ENCODE results near the gene ICAM5.

DNA sequence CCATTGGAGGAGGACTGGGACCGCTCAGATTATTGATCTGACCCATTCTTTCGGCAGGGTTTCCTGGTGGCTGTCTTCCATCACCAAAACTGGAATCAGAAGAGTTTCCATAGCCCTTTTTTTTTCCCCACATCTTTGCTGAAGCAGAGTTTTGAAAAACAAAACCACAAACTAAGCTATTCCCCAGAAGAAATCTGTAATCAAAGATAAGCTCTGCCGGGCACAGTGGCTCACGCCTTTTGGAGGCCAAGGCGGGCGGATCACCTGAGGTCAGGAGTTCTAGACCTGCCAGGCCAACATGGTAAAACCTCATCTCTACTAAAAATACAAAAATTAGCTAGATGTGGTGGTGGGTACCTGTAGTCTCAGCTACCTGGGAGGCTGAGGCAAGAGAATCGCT is 23.0 kb upstream of the ICAM5 start:
- TF ChIP-seq, protein P1, sequence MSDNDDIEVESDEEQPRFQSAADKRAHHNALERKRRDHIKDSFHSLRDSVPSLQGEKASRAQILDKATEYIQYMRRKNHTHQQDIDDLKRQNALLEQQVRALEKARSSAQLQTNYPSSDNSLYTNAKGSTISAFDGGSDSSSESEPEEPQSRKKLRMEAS (IDR thresholded peaks at IDR 0.05) = no peak
- TF ChIP-seq TEAD4 (IDR thresholded peaks at IDR 0.05) (no peak), TAF1 (IDR thresholded peaks at IDR 0.05; ENCODE audit: low read depth) (no peak), EP300 (IDR thresholded peaks at IDR 0.05; ENCODE audit: borderline replicate concordance) (no peak), FOXM1 (IDR thresholded peaks at IDR 0.05; ENCODE audit: borderline replicate concordance, low read depth) (no peak), ZBTB7A (IDR thresholded peaks at IDR 0.05; ENCODE audit: low read depth) (no peak), RAD21 (IDR thresholded peaks at IDR 0.05; ENCODE audit: low read depth) (no peak), TCF12 (IDR thresholded peaks at IDR 0.05; ENCODE audit: low read depth) (no peak)
- TF ChIP-seq, protein P2, sequence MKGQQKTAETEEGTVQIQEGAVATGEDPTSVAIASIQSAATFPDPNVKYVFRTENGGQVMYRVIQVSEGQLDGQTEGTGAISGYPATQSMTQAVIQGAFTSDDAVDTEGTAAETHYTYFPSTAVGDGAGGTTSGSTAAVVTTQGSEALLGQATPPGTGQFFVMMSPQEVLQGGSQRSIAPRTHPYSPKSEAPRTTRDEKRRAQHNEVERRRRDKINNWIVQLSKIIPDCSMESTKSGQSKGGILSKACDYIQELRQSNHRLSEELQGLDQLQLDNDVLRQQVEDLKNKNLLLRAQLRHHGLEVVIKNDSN (IDR thresholded peaks at IDR 0.05) = no peak

Measured in Ishikawa (cell line).